ENCODE data around the gene CFAP54.

GRCh38 chr12:96881608-96882007 lies 392.2 kb downstream of the CFAP54 start:
- TF ChIP-seq, protein P1, sequence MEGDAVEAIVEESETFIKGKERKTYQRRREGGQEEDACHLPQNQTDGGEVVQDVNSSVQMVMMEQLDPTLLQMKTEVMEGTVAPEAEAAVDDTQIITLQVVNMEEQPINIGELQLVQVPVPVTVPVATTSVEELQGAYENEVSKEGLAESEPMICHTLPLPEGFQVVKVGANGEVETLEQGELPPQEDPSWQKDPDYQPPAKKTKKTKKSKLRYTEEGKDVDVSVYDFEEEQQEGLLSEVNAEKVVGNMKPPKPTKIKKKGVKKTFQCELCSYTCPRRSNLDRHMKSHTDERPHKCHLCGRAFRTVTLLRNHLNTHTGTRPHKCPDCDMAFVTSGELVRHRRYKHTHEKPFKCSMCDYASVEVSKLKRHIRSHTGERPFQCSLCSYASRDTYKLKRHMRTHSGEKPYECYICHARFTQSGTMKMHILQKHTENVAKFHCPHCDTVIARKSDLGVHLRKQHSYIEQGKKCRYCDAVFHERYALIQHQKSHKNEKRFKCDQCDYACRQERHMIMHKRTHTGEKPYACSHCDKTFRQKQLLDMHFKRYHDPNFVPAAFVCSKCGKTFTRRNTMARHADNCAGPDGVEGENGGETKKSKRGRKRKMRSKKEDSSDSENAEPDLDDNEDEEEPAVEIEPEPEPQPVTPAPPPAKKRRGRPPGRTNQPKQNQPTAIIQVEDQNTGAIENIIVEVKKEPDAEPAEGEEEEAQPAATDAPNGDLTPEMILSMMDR (IDR thresholded peaks at IDR 0.05; ENCODE audit: extremely low read depth in 1 of 2, insufficient read depth in 1 of 2, low read depth in 1 of 2, low read length in 2 of 2) = no peak
- TF ChIP-seq MYC (IDR thresholded peaks at IDR 0.05; ENCODE audit: low read depth, low read length) (no peak), EZH2 (IDR thresholded peaks at IDR 0.05; ENCODE audit: borderline replicate concordance, low read depth, low read length, severe bottlenecking) (no peak), POLR2A (IDR thresholded peaks at IDR 0.05; ENCODE audit: low read depth, low read length) (no peak), POLR2AphosphoS5 (IDR thresholded peaks at IDR 0.05; ENCODE audit: insufficient read depth, low read depth, low read length) (no peak), JUN (IDR thresholded peaks at IDR 0.05; ENCODE audit: borderline replicate concordance, insufficient read depth, insufficient read length, low read depth) (no peak), FOS (IDR thresholded peaks at IDR 0.05; ENCODE audit: borderline replicate concordance, insufficient read depth, low read length) (no peak)
- TF ChIP-seq, protein P2, sequence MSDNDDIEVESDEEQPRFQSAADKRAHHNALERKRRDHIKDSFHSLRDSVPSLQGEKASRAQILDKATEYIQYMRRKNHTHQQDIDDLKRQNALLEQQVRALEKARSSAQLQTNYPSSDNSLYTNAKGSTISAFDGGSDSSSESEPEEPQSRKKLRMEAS (IDR thresholded peaks at IDR 0.05; ENCODE audit: insufficient read depth, insufficient read length) = no peak

Measured in endothelial cell of umbilical vein (primary cell).